HG03175 (cell line): ENCODE measurements around the gene AKAP13.

ENCODE experiments used
- ATAC-seq: cut with Tn5 transposase; IDR thresholded peaks from one replicate; pipeline ENCODE4 v1.9.1; 2021; ENCODE audit warnings: mild to moderate bottlenecking, moderate library complexity; ENCODE audit not compliant: unreplicated experiment

Gene AKAP13

GRCh38 chr15:85772668-85773067 lies 392.3 kb downstream of the AKAP13 start:
- ATAC-seq, result no peak

DNA sequence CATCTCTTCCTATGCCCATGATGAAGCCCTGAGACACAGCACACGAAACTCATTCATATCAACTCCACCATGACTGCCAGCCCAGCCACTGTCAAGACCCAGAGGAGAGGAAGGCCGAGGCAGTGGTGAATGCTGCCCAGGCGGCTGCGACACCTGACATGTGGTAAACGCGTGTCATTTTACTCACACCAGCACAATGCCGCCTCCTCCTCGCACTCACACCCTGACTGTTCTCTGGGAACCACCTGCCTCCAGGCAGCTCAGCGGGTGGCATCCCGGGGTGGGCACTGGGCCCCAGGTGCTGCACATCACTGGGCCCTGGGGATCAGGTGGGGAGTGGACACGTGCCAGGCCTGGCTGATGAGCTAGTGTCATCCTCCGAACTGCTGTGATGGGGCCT lies 392.8 kb downstream of the AKAP13 start:
- no peak for ATAC-seq

DNA sequence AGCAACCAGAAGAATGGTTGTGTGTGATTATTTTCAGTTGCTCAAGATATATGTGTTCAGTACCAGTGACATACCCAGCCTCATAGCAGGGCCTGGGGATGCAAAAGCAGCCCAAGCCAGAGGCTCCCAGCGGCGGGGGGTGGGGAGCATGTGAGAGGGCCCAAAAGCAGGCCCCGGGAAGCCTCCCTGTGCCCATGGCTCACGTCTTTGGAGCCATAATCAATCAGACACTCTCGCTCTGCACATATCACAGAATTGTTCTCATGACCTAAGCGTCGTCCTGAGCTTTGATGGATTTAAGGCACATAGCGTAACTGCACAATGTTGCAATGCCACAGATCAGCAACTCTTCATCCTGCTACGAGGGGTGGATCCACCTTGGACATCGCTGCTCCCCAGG lies 393.6 kb downstream of the AKAP13 start:
- ATAC-seq, result no peak

GRCh38 chr15:85777250-85778106 lies 397.1 kb downstream of the AKAP13 start:
- ATAC-seq, result no peak

DNA sequence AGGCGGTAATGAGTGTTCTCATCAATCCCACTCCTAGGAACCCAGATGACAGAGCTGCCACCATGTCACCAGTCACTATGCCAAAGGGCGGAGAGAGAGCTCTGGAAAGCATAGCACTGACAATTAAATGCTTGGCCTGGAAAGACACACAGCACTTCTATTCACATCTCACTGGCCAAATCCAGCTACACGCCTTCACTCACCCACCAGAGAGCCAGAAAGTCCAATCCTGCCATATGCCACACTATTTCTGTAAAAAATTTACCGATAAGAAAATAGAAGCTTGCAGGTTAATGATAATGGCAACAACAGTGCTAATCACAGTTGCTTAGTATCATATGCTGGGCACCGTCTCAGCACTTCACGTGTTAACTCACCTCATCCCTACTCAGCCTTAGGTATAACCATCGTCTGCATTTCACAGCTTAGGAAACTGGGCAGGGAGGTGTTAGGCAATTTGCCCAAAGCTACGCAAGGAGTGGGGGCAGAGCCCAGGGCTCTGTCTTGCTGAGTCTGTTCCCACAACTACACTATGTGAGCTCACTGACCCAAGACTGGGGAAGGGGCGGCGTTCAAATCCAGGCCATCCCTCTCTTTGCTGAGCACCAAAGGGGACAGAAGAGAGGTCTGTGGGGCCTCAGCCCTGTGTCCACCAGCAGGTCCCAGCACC lies 397.8 kb downstream of the AKAP13 start:
- no peak for ATAC-seq

DNA sequence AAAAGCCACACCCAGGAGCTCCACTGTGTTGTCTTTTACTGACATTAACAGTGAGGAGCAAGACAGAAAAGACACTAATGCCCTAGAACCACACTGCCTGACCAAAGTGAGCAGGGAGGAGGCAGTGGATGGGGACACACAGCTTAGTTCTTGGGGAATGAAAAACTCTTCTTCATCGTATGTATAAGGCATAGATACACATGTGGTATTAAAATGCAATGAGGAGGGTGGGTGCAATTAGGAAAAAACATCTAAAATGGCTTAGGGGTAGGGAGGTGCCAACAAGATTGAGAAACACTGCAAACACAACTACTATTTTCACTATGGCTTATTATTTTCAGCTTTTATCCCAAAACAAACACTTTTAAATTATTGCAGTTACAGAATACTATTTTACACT lies 398.8 kb downstream of the AKAP13 start:
- ATAC-seq, result no peak

- ATAC-seq, result no peak
Measured at GRCh38 chr15:85780225-85780985, 400.0 kb downstream of the AKAP13 start.

GRCh38 chr15:85781099-85781498 lies 400.7 kb downstream of the AKAP13 start:
- ATAC-seq, result no peak

DNA sequence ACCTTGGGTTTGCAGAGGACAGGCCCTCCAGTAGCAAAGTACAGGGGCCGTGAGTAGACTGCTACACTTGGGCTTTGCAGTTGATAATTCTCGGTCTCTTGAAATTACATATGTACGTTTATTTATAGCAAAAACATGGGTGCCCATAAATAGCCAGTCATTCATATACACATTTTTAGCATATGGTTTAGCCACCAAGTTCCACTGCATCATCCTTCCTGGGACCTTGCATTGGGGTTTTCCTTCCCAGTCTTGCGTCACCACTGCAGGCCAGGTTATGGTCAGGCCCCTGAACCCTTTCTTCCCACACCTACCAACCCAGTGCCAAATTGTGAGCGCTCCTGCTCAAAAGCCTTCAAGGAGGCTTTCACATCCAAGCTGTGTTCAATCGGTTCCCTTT lies 401.7 kb downstream of the AKAP13 start:
- ATAC-seq, result no peak

DNA sequence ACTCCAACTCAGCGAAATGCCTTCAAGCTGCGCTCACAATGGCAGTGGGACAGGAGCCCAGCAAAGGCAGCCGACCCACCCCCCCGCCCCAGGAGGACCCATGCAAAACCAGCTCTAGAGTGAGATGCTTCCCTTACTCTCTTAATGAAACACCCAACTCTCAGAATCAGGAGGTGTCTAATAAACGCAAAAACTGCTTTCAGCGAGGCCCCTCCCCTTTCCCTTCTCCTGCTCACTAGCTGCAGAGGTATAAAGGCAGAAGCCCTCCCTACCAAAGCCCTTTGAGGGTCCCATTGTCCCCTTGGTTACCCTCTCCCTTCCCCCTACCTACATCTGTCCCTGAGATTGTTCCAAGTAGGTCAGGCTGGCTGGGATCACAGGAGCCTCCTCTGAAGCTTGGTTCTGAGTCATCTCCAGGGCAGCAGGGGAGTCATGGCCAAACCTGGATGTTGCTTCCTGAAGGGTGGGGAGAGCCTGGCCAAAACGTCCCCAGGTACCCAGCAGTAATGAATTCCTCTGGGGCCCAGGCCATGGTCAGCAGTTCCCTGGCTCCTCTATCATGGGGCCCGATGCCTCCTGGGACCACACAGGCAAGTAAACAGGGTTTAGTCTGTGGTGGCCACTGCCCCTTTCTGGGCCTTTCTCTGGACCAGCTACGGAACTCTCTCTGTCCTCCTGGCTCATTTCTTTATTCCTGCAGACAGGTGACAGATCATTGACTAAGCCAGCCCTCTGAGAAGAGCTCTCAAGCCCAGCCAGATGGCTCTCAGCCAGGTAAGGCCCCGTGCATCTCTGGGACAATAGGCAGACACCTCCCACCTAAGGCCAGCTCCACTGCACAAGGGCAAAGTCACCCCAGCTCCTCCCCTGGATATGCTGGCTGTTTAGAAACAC lies 405.7 kb downstream of the AKAP13 start:
- ATAC-seq, result no peak

GRCh38 chr15:85786781-85787114 lies 406.3 kb downstream of the AKAP13 start:
- ATAC-seq, result no peak

GRCh38 chr15:85788771-85789495 lies 408.5 kb downstream of the AKAP13 start:
- ATAC-seq, result no peak

DNA sequence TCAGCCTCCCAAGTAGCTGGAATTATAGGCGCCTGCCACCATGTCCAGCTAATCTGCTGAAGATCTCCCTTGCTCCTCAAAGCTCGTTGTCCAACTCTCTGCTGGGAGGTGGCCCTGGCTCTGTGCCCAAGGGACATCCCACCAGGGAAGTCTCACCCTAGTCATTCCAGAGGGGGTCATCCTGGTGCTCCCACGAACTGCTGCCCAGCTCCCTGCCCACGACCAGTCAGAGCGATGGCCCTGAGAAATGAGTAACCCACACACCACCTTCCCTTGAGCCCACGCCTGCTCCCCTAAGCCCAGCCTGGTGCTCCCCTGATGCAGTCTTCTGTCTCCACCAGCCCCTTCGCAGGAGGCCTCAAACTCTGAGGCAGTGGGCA lies 409.1 kb downstream of the AKAP13 start:
- no peak for ATAC-seq

- ATAC-seq, result no peak
Measured at GRCh38 chr15:85792102-85792731, 411.8 kb downstream of the AKAP13 start.

- ATAC-seq, result no peak
Measured at GRCh38 chr15:85792912-85793590, 412.6 kb downstream of the AKAP13 start.

- peak; percentile 49 for ATAC-seq
Measured at GRCh38 chr15:85793641-85794597, 413.5 kb downstream of the AKAP13 start.

DNA sequence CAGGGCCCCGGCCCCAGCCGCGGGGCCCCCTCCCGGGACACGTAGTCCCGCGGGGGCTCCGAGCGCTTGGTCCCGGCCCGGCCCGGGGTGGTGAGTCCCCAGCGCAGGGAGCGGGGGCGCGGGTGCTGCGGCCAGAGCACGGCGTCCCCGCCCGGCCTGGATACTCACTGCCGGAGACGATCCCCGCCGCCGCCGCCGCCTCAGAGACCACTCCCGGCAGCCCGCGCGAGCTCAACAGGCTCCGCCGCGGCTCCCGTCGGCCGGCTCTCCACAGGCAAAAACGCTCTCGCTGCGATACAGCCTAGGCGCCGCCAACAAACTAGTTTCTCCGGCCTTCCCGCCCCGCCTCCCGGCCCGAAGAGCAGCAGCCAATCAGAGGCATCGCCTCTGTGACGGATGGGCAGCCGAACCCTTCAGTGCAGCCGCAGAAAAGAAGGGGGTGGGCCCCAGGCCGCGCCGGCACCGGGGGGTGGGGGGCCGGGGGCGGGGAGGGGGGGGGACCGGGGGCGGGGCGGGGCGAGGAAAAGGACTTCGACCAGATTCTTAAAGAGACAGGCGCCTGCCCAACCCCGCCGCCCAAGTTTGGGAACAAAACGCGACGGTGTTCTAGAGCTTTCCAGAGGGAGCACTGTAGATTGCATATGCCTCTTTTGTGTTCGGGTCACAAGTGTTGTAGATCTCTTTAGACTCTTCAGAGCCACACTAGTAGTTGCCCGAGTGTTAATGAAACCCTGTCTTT lies 414.4 kb downstream of the AKAP13 start, which contains the start of gene KLHL25:
KLHL25 (minus strand) TSS at position 328 of the 739 bp plus-strand sequence. CDS start 25,115 bp downstream, outside the sequence.
- ATAC-seq, result peak; percentile 96
